Stimulated activated naive CD4-positive, alpha-beta T cell (primary cell): Measurements from ENCODE around the gene LIMK1.
"Not testable (repeated sequence)": the region's sequence is repeated elsewhere in the genome, so short reads cannot be mapped to it uniquely, and the experiment has no call there.

Experiments used
- DNase-seq, 6 experiments: peaks; one replicate each; lab custom pipeline; 2025; lab: John Stamatoyannopoulos, UW

The LIMK1 gene

DNA sequence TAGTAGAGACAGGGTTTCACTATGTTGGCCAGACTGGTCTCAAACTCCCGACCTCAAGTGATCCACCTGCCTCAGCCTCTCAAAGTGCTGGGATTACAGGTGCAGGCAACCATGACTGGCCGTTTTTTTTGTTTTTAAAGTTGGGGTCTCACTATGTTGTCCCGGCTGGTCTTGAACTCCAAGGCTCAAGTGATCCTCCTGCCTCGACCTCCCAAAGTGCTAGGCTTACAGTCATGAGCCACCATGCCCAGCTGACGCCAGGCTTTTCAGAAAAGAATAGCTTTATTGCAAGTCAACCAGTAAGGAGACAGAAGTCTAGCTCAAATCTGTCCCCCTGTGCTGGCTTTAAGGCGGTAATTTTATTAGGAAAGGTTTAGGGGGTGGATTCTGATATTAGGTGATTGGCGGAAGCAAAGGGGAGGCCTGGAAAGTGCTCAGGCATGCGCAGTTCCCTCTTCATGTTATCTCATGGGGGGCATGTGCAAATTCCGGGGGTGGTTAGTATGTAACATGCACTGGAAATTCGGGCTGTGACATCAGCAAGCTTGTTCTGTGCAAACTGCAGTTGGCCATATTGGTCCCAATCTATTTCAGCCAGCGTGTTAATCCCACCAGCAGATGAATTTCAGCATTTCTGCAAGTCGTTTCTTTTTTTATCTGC, 42.7 kb downstream of the LIMK1 start:
- DNase-seq, result no peak

DNA sequence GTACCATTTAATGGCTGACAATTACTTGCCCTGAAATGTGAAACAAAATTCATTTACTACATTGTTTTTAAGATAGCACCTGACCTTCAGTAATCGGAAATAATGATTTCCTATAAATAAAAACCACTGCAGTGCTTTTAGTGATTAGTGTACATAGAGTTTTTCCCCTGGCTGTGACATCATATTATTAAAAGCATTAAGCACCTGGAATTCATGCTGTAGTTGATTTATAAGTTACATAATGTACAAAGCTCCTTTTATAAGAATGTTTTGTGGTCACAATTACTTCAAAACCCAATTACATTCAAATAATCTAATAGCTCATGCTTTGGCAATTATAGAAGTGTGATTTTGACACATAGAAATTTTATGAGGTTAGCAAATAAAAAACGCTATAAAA, 46.3 kb downstream of the LIMK1 start:
- DNase-seq, result no peak

DNA sequence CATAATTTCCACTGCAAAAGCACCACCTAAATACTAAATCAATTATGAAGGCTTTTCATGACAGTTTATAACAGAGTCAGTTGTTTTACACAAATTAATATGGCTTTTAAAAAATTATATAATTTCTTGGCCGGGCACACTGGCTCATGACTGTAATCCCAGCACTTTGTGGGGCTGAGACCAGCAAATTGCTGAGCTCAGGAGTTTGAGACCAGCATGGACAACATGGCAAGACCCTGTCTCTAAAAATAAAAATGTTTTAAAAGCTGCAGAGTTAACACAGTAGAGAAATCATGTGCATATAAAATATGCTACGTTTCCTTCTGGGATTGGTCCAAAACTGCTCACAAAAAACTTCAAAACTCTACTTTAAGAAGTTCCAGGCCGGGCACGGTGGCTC, 46.9 kb downstream of the LIMK1 start:
- no peak for DNase-seq

DNA sequence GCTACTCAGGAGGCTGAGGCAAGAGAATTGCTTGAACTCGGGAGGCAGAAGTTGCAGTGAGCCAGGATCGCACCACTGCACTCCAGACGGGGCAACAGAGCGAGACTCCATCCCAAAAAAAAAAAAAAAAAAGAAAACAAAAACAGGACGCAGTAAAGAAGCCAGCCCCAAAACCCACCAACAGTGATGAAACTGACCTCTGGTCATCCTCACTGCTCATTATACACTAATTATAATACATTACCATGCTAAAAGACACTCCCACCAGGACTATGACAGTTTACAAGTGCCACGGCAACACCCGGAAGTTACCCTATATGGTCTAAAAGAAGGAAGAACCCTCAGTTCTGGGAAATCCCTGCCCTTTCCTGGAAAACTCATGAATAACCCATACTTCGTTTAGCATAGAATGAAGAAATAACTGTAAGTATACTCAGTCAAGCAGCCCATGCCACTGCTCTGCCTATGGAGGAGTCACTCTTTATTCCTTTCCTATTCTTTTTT, 50.6 kb downstream of the LIMK1 start:
- no peak for DNase-seq

DNA sequence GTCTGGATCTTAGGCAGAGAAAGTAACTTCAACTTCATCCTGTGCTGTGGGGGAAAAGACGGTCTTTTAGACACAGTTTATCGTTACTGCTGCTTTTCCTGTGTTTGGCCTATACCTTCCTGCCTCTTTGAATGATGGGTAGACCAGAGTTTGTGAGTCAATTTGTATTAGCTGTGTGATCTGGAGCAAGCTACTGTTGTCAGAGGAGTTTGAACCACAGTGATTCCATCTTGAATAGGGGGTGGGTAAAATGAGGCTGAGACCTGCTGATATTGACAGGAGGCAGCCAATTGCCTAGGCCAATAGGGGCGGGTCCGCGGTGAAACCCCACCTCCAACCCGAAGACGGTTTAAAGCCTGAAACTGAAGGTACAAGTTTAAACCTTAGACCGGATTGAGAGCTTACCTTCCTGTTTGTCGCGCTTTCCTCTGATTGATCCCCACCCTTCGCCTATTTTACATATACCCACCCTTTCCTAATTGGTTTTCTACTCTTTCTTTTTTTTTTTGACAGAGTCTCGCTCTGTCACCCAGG, 54.8 kb downstream of the LIMK1 start:
- DNase-seq, result no peak

DNA sequence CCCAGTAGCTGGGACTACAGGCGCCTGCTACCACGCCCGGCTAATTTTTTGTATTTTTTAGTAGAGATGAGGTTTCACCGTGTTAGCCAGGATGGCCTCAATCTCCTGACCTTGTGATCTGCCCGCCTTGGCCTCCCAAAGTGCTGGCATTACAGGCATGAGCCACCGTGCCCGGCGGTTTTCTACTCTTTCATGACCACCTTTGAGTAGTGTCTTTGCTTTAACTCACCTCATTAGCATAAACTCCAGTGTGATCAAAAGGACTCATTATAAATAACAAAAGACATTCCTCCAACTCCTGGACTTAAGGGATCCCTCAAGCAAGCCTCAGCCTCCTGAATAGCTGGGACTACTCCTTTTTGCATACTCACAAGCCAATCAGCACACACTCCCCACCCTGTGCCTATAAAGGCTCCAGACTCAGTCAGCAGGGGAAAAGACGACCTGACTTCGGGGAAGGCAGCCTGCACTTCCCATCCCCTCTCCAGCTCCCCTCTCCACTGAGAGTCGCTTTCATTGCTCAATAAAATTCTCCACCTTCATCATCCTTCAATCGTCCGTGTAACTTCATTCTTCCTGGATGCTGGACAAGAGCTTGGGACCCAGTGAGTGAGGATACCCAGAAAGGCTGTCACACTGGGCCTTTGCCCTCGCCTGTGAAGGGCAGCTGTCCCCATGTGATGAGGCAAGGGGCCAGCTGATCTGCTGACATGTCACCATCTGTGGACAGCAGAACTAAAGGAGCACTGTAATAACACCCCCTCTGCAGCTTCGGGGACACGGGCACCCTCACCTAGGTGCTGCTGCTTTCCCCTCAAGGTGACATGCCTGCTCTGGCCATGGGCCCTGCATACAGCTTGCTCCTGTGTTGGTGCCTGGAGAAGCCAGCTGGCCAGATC, 55.6 kb downstream of the LIMK1 start:
- DNase-seq, result no peak

DNA sequence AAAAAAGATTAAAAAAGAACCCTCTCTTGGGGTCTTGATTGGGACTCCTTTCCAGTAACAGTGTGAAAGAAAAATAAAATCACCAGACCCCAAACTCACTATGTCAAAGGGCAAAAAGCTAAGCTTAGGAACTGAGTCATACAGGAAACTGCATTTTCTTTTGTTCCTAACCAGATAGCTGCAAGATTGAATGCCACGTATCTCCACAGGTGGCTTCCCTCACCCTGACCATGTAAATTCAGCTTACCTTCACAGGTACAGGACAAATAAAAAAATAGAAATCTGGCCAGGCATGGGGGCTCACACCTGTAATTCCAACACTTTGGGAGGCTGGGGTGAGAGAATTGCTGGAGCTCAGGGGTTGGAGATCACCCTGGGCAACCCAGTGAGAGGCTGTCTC, 58.1 kb downstream of the LIMK1 start:
- DNase-seq, result no peak

DNA sequence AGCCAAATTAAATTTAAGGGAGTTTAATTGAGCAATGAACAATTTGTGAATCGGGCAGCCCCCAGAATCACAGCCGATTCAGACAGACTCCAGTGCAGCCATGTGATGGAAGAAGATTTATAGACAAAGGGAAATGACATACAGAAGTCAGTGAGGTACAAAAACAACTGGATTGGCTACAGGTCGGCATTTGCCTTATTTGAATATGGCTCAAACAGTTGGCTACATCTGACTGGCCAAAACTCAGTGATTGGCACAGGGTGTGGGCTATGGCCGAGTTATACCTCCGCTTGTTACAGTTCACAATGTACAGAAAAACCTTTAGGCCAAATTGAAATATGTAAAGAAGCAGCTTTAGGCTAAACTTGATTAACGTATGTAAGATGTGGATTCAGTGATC, 59.8 kb downstream of the LIMK1 start:
- no peak for DNase-seq

DNA sequence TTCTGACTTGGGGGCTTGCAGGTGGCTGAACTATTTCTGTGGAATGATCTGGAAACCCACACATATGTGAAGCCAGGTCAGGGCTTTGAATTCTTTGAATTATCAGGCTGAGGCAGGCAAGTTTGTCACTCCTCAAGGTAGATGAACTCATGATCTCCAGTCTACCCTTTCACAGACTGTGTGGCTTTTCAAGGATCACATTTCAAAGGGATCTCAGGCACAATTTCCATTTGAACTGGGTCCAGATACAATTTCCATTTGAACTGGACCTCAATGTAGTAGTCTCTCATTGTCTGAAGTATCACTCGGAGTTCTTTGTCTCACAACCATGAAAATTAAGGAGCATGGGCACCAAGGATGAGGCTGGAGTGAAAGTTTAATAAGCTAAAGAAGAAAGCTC, 64.9 kb downstream of the LIMK1 start:
- no peak for DNase-seq

DNA sequence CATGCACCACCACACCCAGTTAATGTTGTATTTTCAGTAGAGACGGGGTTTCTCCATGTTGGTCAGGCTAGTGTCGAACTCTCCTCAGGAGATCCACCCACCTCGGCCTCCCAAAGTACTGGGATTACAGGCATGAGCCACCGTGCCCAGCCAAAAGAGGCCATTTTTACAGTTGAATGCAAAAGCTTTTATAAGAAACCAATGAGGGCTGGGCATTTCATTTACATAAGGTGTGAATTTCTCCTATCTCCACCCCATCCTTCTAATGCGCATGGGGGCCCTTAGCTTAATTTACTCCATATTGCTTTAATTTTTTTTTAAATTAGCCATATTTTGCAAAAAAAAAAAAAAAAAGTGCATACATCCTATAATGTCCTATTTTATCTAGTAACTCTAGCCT, 65.5 kb downstream of the LIMK1 start:
- no peak for DNase-seq

DNA sequence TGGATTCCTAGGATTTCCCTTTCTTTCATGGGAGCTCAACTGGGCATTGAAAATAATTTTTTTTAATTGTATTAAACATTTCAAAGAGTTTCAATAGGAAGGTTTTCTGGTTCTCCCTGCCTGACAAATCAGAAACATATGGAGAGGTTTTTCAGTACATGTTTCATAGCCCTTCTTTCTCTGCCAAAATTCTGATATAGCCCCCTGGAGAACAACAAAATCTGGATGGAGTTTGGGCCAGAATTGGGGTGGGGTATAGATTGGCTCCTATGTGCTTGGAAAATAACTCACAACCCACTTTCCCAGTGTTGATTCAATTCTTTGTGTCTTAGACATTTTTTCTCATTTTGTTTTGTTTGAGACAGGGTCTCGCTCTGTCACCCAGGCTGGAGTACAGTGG, 66.0 kb downstream of the LIMK1 start:
- no peak for DNase-seq

DNA sequence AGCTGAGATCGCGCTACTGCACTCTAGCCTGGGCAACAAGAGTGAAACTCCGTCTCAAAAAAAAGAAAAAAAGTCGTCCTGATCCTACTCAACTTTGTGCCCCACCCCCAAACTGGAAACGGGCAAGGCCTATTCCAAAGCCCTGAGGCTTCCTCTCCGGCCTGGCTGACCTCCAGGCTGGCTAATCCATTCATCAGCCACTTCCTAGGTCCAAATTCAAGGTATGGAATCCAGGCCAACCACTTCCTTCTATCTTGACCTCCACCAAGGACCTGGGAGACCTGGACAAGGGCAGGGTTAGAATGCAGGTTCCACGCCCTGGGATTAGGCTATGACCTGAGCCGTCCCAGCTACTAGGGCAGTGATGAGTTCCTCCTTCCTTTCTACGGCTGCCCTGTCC, 70.1 kb downstream of the LIMK1 start:
- no peak for DNase-seq

DNA sequence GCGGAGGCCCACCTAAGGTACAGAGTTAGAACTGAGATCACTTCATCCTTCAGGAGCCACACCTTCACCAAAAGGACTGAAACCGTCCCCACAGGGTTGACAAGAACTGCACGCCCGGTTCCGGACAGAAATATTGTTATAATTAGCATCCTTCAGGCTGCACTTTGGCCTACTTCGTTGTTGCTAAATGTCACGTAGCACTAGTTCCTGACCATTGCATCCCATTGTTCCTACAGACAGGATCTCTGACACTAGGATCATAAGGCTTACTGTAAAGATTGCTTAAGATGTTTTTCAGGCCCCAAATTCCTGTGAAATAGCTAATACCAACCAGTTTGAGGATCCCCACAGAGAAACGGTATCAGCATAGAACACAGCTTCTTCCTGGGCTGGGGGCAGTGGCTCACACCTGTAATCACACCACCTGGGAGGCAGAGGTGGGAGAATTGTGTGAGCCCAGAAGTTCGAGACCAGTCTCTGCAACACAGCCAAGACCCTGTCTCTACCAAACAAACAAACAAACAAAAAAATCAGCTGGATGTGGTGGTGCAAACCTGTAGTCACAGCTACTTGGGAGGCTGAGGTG, 72.3 kb downstream of the LIMK1 start:
- DNase-seq, result no peak

DNA sequence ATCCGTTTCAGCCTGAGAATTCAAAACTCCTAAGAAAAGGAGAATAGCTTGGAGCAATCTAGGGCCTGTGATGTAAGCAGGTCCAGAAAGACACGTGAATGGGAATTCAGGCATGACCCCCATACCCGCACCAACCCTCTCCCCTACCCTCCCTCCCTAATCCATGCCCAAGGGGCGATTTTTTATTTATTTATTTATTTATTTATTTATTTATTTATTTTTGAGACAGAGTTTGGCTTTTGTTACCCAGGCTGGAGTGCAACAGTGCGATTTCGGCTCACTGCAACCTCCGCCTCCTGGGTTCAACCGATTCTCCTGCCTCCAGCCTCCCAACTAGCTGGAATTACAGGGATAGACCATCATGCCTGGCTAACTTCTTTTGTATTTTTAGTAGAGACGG, 74.0 kb downstream of the LIMK1 start:
- no peak for DNase-seq

DNA sequence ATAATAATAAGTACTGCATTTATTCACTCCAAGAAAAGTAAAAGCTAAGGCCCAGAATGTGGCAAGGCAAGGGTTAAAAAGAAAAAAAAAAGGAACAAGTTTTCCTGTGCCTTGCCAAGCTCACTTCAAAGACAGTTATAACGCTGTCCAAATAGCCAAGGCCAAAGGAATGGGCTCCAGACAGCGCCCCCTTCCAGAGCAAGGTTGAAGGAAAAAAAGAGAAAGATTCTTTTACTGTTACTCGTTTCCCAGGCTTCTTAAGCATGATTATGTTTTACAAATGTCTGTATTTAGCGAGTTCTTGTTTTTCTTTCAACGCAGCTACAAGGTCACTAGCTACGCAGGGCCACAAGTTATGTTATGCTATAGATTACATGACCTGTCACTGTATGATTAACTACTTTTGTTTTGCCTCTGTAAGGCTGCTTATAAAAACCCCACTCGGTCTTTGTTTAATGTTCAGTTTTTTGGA, 81.4 kb downstream of the LIMK1 start:
- DNase-seq, result no peak

DNA sequence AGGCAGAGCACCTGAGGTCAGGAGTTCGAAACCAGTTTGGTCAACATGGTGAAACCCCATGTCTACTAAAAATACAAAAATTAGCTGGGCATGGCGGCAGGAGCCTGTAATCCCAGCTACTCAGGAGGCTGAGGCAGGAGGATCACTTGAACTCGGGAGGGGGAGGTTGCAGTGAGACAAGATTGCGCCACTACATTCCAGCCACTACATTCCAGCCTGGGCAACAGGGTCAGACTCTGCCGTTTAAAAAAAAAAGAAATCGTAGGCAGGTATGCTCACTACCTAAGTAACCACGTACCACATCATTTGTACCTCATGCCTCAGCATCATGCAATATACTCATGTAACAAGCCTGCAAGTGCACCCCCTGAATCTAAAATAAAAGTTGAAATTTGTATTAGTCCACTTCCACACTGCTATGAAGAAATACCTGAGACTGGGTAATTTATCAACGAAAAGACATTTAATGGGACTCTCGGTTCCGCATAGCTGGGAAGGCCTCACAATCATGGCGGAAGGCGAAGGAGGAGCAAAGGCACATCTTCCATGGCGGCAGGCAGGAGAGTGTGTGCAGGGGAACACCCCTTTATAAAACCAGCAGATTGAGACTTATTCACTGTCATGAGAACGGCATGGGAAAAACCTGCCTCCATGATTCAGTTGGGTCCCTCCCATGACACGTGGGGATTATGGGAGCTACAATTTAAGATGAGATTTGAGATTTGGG, 82.4 kb downstream of the LIMK1 start:
- no peak for DNase-seq

DNA sequence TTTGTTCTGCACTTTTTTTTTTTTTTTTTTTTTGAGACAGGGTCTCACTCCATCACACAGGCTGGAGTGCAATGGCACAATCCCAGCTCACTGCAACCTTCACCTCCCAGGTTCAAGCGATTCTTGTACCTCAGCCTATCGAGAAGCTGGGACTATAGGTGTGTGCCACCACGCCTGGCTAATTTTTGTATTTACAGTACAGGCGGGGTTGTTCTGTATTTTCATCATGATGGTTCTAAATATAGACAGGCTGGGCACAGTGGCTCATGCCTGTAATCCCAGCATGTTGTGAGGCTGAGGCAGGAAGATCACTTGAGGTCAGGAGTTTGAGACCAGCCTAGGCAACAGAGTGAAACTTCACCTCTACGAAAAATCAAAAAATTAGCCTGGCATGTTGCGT, 83.7 kb downstream of the LIMK1 start:
- not testable (repeated sequence) for DNase-seq
